ENCODE measurements around the gene TENT4A. TPM values are rescaled to one million over a fixed set of nuclear protein-coding genes. Genes with fewer than 3 reads are reported as not detected.

The TENT4A gene
- total RNA-seq, 1 experiment from 2014 or later: 29.2 TPM

GRCh38 chr5:6745706-6746222, 32.5 kb downstream of the TENT4A start:
- Mint-ChIP-seq H3K27ac (no peak overlapping the region), H3K27me3 (ENCODE audit: low read depth) (no peaks in the 10 kb centered on the region), H3K4me3 (no peak overlapping the region), H3K36me3 (peaks cover 62% of the 10 kb centered on the region), H3K4me1 (peaks cover 25% of the 10 kb centered on the region), H3K9me3 (no peaks in the 10 kb centered on the region)
- ATAC-seq (peak; percentile 61), DNase-seq (ENCODE audit: low spot score) (no peak)
- TF ChIP-seq CTCF (IDR thresholded peaks at IDR 0.05) (0 out of 2 replicates have a peak, but pooled peaks have one; percentile 34), PRRX2 (CRISPR knock-in tag; IDR thresholded peaks at IDR 0.05) (no peak)
- ChIA-PET POLR2A (interaction anchor here (1.0 kb wide), 1 partner anchor 115 kb away, joined by 3 read pairs; no protein-coding TSS in a partner anchor), CTCF (interaction anchor here (0.6 to 1.7 kb wide), 5 partner anchors 14 to 112 kb away, joined by 3 to 7 read pairs (median 4); partner anchors contain the start of genes NSUN2 and SRD5A1)

- DNase-seq (ENCODE audit: low spot score) (no peak), ATAC-seq (no peak)
- POLR2A ChIA-PET: interaction anchor here (1.0 kb wide), 1 partner anchor 115 kb away, joined by 3 read pairs; no protein-coding TSS in a partner anchor
- no peaks in the 10 kb centered on the region for H3K27me3 Mint-ChIP-seq (ENCODE audit: low read depth)
- no peak overlapping the region for H3K27ac Mint-ChIP-seq
- no peak overlapping the region for H3K4me3 Mint-ChIP-seq
- peaks cover 25% of the 10 kb centered on the region for H3K4me1 Mint-ChIP-seq
- no peak for TF ChIP-seq ZBTB43 (CRISPR knock-in tag; IDR thresholded peaks at IDR 0.05)
- TF ChIP-seq TEAD1 (CRISPR knock-in tag; IDR thresholded peaks at IDR 0.05): no peak
- no peak for TF ChIP-seq ZNF263 (CRISPR knock-in tag; IDR thresholded peaks at IDR 0.05; ENCODE audit: low read depth)
- TF ChIP-seq ZNF121 (CRISPR knock-in tag; IDR thresholded peaks at IDR 0.05): no peak
- TF ChIP-seq ATF1 (CRISPR knock-in tag; IDR thresholded peaks at IDR 0.05): no peak
- TF ChIP-seq SOX15 (CRISPR knock-in tag; IDR thresholded peaks at IDR 0.05): no peak
- TF ChIP-seq ZNF317 (CRISPR knock-in tag; IDR thresholded peaks at IDR 0.05; ENCODE audit: borderline replicate concordance, low read depth): no peak
- TF ChIP-seq FOXP4 (CRISPR knock-in tag; IDR thresholded peaks at IDR 0.05): no peak
- TF ChIP-seq ZNF416 (CRISPR knock-in tag; IDR thresholded peaks at IDR 0.05): no peak
- no peak for TF ChIP-seq ATF2 (CRISPR knock-in tag; IDR thresholded peaks at IDR 0.05; ENCODE audit: borderline replicate concordance, low read depth)
- TF ChIP-seq AFF4 (CRISPR knock-in tag; IDR thresholded peaks at IDR 0.05; ENCODE audit: borderline replicate concordance): no peak
- no peak for TF ChIP-seq PRDM15 (CRISPR knock-in tag; IDR thresholded peaks at IDR 0.05)
- TF ChIP-seq ATF6 (CRISPR knock-in tag; IDR thresholded peaks at IDR 0.05): no peak
- TF ChIP-seq RORB (CRISPR knock-in tag; IDR thresholded peaks at IDR 0.05): no peak
- TF ChIP-seq SMAD3 (CRISPR knock-in tag; IDR thresholded peaks at IDR 0.05; ENCODE audit: borderline replicate concordance): no peak
- CTCF ChIA-PET: interaction anchor here (0.6 to 1.7 kb wide), 2 partner anchors 18 to 113 kb away, joined by 3 to 7 read pairs; partner anchors contain the start of genes NSUN2 and SRD5A1
- no peaks in the 10 kb centered on the region for H3K9me3 Mint-ChIP-seq
- peaks cover 65% of the 10 kb centered on the region for H3K36me3 Mint-ChIP-seq
Measured at GRCh38 chr5:6746244-6746643, 33.0 kb downstream of the TENT4A start.

All from WTC11 (cell line).